Astrocyte of the spinal cord (primary cell): ENCODE measurements around the gene PNMT.

Experiments
- DNase-seq: peaks from one replicate; pipeline ENCODE4 v3.0.0; 2011; ENCODE audit warnings: low read depth, low spot score
- H3K4me3 ChIP-seq: 2 replicates; pipeline ENCODE4 v1.5.1; 2011; ENCODE audit warnings: low read depth, mild to moderate bottlenecking, low read length, moderate library complexity
- in situ Hi-C: cut with HindIII; loops from 2 replicates; pipeline ENCODE4 v1.10.0; 2017; ENCODE audit warnings: low sequenced_read_pairs
- TF ChIP-seq, protein P1 (sequence below): IDR thresholded peaks from 2 replicates; pipeline ENCODE4 v1.5.1; 2012; ENCODE audit warnings: low read depth, mild to moderate bottlenecking, low read length, inconsistent platforms

The PNMT gene

DNA sequence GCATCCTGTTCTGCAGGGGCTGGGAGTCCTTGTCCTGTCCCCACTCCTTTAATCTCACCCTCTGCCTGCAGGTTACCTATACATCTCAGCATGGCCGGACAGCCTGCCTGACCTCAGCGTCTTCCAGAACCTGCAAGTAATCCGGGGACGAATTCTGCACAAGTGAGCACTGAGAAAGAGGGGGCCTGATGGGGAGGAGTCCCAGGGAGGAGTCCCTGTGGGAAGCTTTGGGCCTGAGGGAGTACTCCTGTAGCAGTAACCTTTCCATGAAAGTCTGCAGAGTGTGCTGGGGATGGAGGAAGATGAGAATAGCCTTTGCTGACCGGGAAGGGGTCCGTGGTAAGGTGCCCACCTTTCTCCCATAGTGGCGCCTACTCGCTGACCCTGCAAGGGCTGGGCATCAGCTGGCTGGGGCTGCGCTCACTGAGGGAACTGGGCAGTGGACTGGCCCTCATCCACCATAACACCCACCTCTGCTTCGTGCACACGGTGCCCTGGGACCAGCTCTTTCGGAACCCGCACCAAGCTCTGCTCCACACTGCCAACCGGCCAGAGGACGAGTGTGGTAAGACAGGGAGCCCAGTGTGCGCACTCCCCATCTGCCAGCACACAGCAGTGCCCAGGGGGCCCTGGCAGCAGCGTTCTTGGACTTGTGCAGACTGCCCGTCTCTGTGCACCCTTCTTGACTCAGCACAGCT, 47.3 kb downstream of the PNMT start:
- TF ChIP-seq, protein P1, sequence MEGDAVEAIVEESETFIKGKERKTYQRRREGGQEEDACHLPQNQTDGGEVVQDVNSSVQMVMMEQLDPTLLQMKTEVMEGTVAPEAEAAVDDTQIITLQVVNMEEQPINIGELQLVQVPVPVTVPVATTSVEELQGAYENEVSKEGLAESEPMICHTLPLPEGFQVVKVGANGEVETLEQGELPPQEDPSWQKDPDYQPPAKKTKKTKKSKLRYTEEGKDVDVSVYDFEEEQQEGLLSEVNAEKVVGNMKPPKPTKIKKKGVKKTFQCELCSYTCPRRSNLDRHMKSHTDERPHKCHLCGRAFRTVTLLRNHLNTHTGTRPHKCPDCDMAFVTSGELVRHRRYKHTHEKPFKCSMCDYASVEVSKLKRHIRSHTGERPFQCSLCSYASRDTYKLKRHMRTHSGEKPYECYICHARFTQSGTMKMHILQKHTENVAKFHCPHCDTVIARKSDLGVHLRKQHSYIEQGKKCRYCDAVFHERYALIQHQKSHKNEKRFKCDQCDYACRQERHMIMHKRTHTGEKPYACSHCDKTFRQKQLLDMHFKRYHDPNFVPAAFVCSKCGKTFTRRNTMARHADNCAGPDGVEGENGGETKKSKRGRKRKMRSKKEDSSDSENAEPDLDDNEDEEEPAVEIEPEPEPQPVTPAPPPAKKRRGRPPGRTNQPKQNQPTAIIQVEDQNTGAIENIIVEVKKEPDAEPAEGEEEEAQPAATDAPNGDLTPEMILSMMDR = no peak
- no peak for DNase-seq
- in situ Hi-C loops = no loop called here
- no peak overlapping the region for H3K4me3 ChIP-seq

DNA sequence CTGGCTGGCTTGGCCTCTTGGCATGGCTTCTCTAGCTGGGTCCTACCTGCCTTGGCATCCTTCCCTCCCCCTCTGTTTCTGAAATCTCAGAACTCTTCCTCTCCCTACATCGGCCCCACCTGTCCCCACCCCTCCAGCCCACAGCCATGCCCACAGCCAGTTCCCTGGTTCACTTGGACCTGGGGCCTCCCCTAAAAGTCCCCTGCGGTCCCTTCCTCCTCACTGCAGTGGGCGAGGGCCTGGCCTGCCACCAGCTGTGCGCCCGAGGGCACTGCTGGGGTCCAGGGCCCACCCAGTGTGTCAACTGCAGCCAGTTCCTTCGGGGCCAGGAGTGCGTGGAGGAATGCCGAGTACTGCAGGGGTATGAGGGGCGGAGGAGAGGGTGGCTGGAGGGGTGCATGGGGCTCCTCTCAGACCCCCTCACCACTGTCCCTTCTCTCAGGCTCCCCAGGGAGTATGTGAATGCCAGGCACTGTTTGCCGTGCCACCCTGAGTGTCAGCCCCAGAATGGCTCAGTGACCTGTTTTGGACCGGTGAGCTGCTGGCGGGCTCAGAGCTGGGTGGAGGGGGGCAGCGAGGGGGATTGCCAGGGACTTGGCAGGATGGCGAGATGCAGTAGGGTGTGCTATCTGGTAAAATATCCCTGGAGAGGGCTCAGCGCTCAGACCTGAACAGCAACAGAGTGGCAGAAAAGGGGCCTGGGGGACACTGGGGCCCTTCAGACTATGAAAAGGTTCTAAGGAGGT, 48.0 kb downstream of the PNMT start:
- H3K4me3 ChIP-seq = no peak overlapping the region
- in situ Hi-C loops = no loop called here
- no peak for DNase-seq
- TF ChIP-seq, protein P1 = no peak

DNA sequence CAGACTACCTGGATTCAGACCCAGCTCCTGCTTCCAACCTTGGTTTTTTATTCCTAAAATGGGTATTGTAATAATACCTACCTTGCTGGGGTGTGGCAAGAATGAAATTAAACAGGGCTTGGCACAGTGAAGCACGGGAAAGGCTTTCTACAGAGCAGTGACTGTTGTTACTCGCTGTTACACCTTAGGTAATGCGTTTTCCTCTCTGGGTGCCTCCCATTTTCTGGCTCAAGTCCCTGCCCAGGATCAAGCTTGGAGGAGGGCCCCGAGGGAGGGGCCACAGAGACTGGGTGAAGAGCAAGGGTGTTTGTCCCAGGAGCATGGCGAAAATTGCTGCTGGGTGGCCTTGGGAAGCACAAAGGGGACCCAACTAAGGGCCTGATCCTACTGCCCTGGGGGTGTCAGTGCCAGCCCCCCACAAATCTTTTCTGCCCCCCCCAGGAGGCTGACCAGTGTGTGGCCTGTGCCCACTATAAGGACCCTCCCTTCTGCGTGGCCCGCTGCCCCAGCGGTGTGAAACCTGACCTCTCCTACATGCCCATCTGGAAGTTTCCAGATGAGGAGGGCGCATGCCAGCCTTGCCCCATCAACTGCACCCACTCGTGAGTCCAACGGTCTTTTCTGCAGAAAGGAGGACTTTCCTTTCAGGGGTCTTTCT, 48.8 kb downstream of the PNMT start:
- DNase-seq = no peak

DNA sequence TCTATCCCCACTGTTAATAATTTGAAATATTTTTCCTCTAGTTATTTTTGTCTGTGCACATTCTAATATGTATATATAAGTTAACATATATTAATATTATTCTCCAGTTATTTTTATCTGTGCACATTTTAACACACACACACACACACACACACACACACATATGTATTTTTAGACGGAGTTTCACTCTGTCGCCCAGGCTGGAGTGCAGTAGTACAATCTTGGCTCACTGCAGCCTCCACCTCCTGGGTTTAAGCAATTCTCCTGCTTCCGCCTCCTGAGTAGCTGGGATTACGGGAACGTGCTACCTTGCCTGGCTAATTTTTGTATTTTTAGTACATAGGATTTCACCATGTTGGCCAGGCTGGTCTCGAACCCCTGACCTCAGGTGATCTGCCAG, 49.4 kb downstream of the PNMT start:
- in situ Hi-C loops = no loop called here
- H3K4me3 ChIP-seq = no peak overlapping the region
- TF ChIP-seq, protein P1 = no peak
- DNase-seq = no peak

More for the DNA sequence above, 48.8 kb downstream of the PNMT start:
- TF ChIP-seq, protein P1 = no peak
- in situ Hi-C loops = no loop called here
- H3K4me3 ChIP-seq = no peak overlapping the region

DNA sequence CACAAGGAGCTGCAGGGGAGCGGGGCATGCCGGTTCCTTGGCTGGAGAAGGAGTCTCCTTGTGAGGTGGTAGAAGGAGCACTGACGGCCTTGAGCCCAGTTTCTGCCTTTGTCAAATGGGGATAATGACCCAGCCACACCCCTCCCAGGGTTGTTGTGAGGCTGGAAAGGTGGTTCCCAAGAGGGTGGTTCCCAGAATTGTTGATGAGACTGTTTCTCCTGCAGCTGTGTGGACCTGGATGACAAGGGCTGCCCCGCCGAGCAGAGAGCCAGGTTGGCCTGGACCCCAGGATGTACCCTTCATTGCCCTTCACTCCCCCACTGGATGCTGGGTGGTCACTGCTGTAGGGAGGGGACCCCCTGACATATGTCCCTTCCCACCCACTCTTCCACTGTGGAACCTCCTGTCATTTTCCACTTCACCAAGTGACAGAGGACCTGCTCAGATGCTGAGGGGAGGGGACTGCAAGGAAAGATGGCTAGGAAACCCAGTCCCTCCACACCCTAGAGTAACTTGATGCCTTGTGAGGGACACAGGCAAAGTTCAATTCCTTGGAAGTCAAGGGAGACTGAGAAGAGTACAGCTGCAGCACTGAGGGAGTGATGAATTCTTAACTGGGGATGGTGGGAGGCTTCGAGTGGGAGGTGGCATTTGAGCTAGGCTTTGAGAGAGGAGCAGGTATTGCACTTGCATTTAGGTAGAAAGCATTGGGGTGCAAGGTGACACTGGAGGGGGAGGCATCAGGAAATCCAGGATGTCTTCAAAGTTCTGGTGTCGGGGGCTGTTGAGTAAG, 51.5 kb downstream of the PNMT start:
- TF ChIP-seq, protein P1 = no peak
- H3K4me3 ChIP-seq = no peak overlapping the region
- no peak for DNase-seq
- in situ Hi-C loops = no loop called here
